Measurements from ENCODE around the gene TMEM69. TPM values are rescaled to one million over a fixed set of nuclear protein-coding genes. Genes with fewer than 3 reads are reported as not detected.

The TMEM69 gene
- polyA plus RNA-seq, 1 donor from 2014 or later: 28.6 TPM

DNA sequence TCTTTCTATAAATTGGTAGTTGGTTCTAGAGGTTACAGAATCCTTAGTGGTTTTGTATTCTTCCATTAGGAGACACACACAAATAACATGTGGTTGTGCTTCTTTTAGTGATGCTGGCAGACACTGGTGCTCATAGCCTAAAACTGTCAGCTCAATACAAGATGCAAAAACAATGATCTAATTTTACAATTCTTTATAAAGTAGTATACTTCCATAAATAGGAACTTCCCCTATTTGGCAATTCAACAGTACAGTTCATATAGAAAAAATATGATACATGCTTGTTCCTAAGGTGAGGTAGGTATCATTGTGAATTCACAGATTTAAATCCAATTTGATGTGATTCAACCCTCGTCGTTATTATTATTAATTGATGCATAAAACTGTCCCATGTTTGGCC, 43.3 kb upstream of the TMEM69 start:
- H3F3A ChIP-seq (ENCODE audit: insufficient read depth, low read length, poor library complexity, severe bottlenecking): no peaks in the 10 kb centered on the region
- no peak overlapping the region for H3K9ac ChIP-seq (ENCODE audit: low read length)
- no peak overlapping the region for H3K27ac ChIP-seq (ENCODE audit: low read length)
- no peaks in the 10 kb centered on the region for H4K20me1 ChIP-seq (ENCODE audit: insufficient read depth)
- no peaks in the 10 kb centered on the region for H3K9me3 ChIP-seq (ENCODE audit: low read length)
- no peak overlapping the region for H2AFZ ChIP-seq (ENCODE audit: low read depth, low read length)
- H3K4me3 ChIP-seq (ENCODE audit: low read length): no peak overlapping the region
- TF ChIP-seq, protein P1, sequence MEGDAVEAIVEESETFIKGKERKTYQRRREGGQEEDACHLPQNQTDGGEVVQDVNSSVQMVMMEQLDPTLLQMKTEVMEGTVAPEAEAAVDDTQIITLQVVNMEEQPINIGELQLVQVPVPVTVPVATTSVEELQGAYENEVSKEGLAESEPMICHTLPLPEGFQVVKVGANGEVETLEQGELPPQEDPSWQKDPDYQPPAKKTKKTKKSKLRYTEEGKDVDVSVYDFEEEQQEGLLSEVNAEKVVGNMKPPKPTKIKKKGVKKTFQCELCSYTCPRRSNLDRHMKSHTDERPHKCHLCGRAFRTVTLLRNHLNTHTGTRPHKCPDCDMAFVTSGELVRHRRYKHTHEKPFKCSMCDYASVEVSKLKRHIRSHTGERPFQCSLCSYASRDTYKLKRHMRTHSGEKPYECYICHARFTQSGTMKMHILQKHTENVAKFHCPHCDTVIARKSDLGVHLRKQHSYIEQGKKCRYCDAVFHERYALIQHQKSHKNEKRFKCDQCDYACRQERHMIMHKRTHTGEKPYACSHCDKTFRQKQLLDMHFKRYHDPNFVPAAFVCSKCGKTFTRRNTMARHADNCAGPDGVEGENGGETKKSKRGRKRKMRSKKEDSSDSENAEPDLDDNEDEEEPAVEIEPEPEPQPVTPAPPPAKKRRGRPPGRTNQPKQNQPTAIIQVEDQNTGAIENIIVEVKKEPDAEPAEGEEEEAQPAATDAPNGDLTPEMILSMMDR (IDR thresholded peaks at IDR 0.05; ENCODE audit: poor library complexity, severe bottlenecking): no peak
- no peak for TF ChIP-seq SMC3 (conservative IDR thresholded peaks at IDR 0.05; ENCODE audit: poor library complexity)
- TF ChIP-seq MXI1 (conservative IDR thresholded peaks at IDR 0.05; ENCODE audit: poor library complexity, severe bottlenecking): no peak
- TF ChIP-seq POLR2AphosphoS5 (IDR thresholded peaks at IDR 0.05): no peak
- no peak for TF ChIP-seq RAD21 (conservative IDR thresholded peaks at IDR 0.05)
- TF ChIP-seq EP300 (conservative IDR thresholded peaks at IDR 0.05; ENCODE audit: poor library complexity, severe bottlenecking): no peak
- TF ChIP-seq, protein P2, sequence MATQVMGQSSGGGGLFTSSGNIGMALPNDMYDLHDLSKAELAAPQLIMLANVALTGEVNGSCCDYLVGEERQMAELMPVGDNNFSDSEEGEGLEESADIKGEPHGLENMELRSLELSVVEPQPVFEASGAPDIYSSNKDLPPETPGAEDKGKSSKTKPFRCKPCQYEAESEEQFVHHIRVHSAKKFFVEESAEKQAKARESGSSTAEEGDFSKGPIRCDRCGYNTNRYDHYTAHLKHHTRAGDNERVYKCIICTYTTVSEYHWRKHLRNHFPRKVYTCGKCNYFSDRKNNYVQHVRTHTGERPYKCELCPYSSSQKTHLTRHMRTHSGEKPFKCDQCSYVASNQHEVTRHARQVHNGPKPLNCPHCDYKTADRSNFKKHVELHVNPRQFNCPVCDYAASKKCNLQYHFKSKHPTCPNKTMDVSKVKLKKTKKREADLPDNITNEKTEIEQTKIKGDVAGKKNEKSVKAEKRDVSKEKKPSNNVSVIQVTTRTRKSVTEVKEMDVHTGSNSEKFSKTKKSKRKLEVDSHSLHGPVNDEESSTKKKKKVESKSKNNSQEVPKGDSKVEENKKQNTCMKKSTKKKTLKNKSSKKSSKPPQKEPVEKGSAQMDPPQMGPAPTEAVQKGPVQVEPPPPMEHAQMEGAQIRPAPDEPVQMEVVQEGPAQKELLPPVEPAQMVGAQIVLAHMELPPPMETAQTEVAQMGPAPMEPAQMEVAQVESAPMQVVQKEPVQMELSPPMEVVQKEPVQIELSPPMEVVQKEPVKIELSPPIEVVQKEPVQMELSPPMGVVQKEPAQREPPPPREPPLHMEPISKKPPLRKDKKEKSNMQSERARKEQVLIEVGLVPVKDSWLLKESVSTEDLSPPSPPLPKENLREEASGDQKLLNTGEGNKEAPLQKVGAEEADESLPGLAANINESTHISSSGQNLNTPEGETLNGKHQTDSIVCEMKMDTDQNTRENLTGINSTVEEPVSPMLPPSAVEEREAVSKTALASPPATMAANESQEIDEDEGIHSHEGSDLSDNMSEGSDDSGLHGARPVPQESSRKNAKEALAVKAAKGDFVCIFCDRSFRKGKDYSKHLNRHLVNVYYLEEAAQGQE (IDR thresholded peaks at IDR 0.05; ENCODE audit: borderline replicate concordance): no peak
- no peak for TF ChIP-seq EZH2 (IDR thresholded peaks at IDR 0.05; ENCODE audit: borderline replicate concordance, insufficient read depth, low read length, poor library complexity, severe bottlenecking)
- no peak for TF ChIP-seq TAF1 (IDR thresholded peaks at IDR 0.05; ENCODE audit: low read depth)
- no peaks in the 10 kb centered on the region for H3K79me2 ChIP-seq (replicated peaks; ENCODE audit: insufficient read depth, low read length)
- no peak overlapping the region for H3K4me2 ChIP-seq (ENCODE audit: low read length)
- no peaks in the 10 kb centered on the region for H3K27me3 ChIP-seq (ENCODE audit: insufficient read depth, low read depth, low read length)
- no peaks in the 10 kb centered on the region for H3K36me3 ChIP-seq (ENCODE audit: insufficient read depth, low read length)
- no peaks in the 10 kb centered on the region for H3K9me2 ChIP-seq (ENCODE audit: insufficient read depth, low read length)

GRCh38 chr1:45647248-45648021, 40.5 kb upstream of the TMEM69 start:
- Histone ChIP-seq H3K27me3 (ENCODE audit: insufficient read depth, low read depth, low read length) (no peaks in the 10 kb centered on the region), H3K9me3 (ENCODE audit: low read length) (no peaks in the 10 kb centered on the region), H3K4me3 (ENCODE audit: low read length) (no peak overlapping the region), H3K79me2 (replicated peaks; ENCODE audit: insufficient read depth, low read length) (peaks cover 5% of the 10 kb centered on the region), H3K27ac (ENCODE audit: low read length) (no peak overlapping the region), H3K36me3 (ENCODE audit: insufficient read depth, low read length) (no peaks in the 10 kb centered on the region), H3K9ac (ENCODE audit: low read length) (no peak overlapping the region), H2AFZ (ENCODE audit: low read depth, low read length) (no peak overlapping the region), H3F3A (ENCODE audit: insufficient read depth, low read length, poor library complexity, severe bottlenecking) (no peaks in the 10 kb centered on the region), H3K4me2 (ENCODE audit: low read length) (no peak overlapping the region), H4K20me1 (ENCODE audit: insufficient read depth) (no peaks in the 10 kb centered on the region), H3K9me2 (ENCODE audit: insufficient read depth, low read length) (no peaks in the 10 kb centered on the region)
- TF ChIP-seq TAF1 (IDR thresholded peaks at IDR 0.05; ENCODE audit: low read depth) (no peak), EP300 (conservative IDR thresholded peaks at IDR 0.05; ENCODE audit: poor library complexity, severe bottlenecking) (peak; percentile 18)

Measured in neural cell (in vitro differentiated cells).